Chondrocyte (in vitro differentiated cells): ENCODE results near the gene GLTP. TPM values are rescaled to one million over a fixed set of nuclear protein-coding genes. Genes with fewer than 3 reads are reported as not detected.

ENCODE experiments used
- DNase-seq: peaks from one replicate; pipeline ENCODE4 v3.0.0; 2021; ENCODE audit warnings: mixed read lengths, low spot score
- H3K27ac Mint-ChIP-seq: one replicate; pipeline ENCODE4 v1.8.0; 2021; ENCODE audit warnings: mild to moderate bottlenecking, moderate library complexity, mixed read lengths; ENCODE audit not compliant: unreplicated experiment
- H3K27me3 Mint-ChIP-seq: 2 replicates; pipeline ENCODE4 v1.8.0; 2021; ENCODE audit warnings: low read depth, mixed read lengths
- H3K36me3 Mint-ChIP-seq: 2 replicates; pipeline ENCODE4 v1.8.0; 2021; ENCODE audit warnings: low read depth, mixed read lengths
- H3K4me1 Mint-ChIP-seq: 2 replicates; pipeline ENCODE4 v1.8.0; 2021; ENCODE audit warnings: low read depth, mild to moderate bottlenecking, mixed read lengths
- H3K4me3 Mint-ChIP-seq: one replicate; pipeline ENCODE4 v1.8.0; 2021; ENCODE audit warnings: mild to moderate bottlenecking, moderate library complexity, mixed read lengths; ENCODE audit not compliant: unreplicated experiment
- H3K9me3 Mint-ChIP-seq: 2 replicates; pipeline ENCODE4 v1.8.0; 2021; ENCODE audit warnings: low read depth, mixed read lengths
- CTCF ChIP-seq: fragments of 200-600 bp; sonication (generic); IDR thresholded peaks from 2 replicates; pipeline ENCODE4 v1.5.0; 2021; ENCODE audit warnings: antibody characterized with exemption, mild to moderate bottlenecking, moderate library complexity
- microRNA-seq: library from miRNA; unstranded; fragments of <30 nt; microRNA quantifications from one replicate; pipeline ENCODE4 v1.2.0, GENCODE V29; 2020; ENCODE audit warnings: borderline number of aligned reads
- total RNA-seq: library from RNA; stranded (reverse); gene quantifications from 3 replicates; pipeline ENCODE4 v1.2.1, GENCODE V29; 2021

GLTP gene
- total RNA-seq, 1 donor from 2014 or later = 40.7 TPM

GRCh38 chr12:109807954-109808643 is 72.2 kb downstream of the GLTP start:
- TF ChIP-seq CTCF = no peak
- no peaks in the 10 kb centered on the region for H3K4me1 Mint-ChIP-seq
- no peak for DNase-seq
- no peaks in the 10 kb centered on the region for H3K36me3 Mint-ChIP-seq
- H3K27me3 Mint-ChIP-seq = no peaks in the 10 kb centered on the region
- no peak overlapping the region for H3K27ac Mint-ChIP-seq
- no peak overlapping the region for H3K4me3 Mint-ChIP-seq
- H3K9me3 Mint-ChIP-seq = no peaks in the 10 kb centered on the region

DNA sequence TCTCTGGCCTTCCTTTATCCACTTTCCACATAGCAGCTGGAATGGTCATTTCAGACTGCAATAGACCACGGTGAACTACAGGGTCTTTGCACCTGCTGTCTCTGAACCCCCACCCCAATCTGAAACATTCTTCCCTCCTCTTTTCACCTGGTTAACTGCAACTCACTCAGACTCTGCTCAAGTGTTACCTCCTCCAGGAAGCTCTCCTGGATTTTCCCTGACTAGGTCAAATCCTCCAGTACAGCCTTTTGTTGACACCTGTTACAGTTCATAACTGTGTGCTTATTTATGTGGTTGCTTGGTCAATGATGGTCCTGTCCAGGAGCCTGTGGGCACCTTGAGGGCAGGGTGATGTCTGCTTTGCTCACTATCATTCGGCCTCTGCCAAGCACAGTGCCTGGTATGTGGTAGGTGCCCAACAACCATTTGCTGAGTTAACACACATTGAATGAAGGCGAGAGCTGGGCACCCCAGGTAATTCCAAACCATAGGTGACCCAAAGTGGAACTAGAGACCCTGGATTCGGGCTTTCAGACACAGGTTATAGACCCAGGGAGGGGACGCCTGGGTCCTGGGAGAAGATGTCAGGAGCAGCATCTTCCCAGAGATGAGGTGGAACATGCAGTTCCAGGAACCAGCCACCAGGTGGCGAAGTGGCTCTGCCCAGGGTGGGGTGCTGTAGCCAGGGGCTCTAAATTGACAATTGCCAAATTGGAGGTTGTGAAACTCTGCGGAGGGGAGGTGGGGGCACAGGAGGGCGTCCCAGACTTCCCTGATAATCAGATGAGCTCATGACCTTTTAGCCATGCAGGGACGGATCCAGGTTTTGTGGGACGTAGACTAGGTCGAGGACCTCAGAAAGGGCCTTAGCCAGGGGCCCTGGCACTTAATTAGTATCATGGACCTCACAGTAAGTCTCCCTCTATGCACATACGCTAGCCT is 75.2 kb downstream of the GLTP start:
- no peaks in the 10 kb centered on the region for H3K27me3 Mint-ChIP-seq
- TF ChIP-seq CTCF = peak; percentile 98
- H3K9me3 Mint-ChIP-seq = no peaks in the 10 kb centered on the region
- no peak overlapping the region for H3K4me3 Mint-ChIP-seq
- no peaks in the 10 kb centered on the region for H3K36me3 Mint-ChIP-seq
- no peak for DNase-seq
- H3K27ac Mint-ChIP-seq = no peak overlapping the region
- H3K4me1 Mint-ChIP-seq = no peaks in the 10 kb centered on the region

DNA sequence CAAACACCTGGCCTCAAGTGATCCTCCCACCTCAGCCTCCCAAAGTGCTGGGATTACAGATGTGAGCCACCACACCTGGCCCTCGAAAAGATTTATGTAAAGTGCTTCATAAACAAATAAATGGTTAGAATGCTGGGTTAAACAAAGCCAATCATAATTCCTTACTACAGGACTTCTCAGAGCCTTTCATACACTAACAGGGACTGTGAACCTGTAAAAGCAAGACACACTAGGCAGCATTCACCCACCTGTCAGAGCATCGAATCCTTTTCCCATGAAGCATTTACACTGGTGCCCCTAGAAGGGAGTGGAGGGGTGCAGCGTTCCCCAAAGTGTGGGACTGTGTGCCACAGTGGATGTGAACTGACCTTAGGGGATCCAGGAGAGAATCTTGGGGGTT is 76.7 kb downstream of the GLTP start:
- Mint-ChIP-seq H3K4me1 (no peaks in the 10 kb centered on the region), H3K4me3 (no peak overlapping the region), H3K36me3 (no peaks in the 10 kb centered on the region), H3K27ac (no peak overlapping the region), H3K9me3 (no peaks in the 10 kb centered on the region), H3K27me3 (no peaks in the 10 kb centered on the region)
- no peak for DNase-seq
- no peak for TF ChIP-seq CTCF

DNA sequence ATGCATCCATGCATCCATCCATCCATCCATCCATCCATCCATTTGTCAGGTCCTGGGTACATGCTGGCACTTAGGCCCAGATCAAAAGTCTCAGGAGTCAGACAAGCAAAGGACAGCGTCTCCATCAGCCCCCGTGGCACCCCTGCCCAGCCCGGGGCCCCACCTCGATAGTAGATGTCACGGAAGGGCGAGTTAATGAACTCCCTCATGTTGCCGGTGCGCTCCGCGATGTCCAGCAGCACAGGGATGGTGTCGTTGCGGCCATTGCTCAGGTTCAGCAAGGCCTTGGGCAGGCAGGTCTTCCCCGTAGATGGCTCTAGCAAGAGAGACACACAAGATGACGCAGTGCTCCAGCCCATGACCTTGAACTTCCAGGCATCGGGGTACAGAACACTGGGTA is 77.5 kb downstream of the GLTP start:
- Mint-ChIP-seq H3K4me3 (no peak overlapping the region), H3K4me1 (no peaks in the 10 kb centered on the region), H3K36me3 (no peaks in the 10 kb centered on the region), H3K9me3 (no peaks in the 10 kb centered on the region), H3K27ac (no peak overlapping the region), H3K27me3 (no peaks in the 10 kb centered on the region)
- no peak for DNase-seq
- TF ChIP-seq CTCF = no peak

Small RNAs within 50 kb of the gene (microRNA-seq; reads per million reads assigned to microRNA genes)
- not detected for gene MIR4497

Other genes with a start within 250 kb of the GLTP start
- 1.0 to 1.5 TPM (median 1.2 TPM) in 3 replicates for gene FAM222A, start 166.7 kb downstream of the GLTP start, total RNA-seq
- gene TRPV4, start 47.1 kb downstream of the GLTP start, total RNA-seq = 1.2 to 2.2 TPM (median 1.8 TPM) in 3 replicates
- gene TCHP, start 19.7 kb upstream of the GLTP start, total RNA-seq = 9.8 to 12.6 TPM (median 11.7 TPM) in 3 replicates
- 35.4 to 48.6 TPM (median 38.1 TPM) in 3 replicates for gene GIT2, start 115.8 kb upstream of the GLTP start, total RNA-seq
- 34.8 to 37.6 TPM (median 37.6 TPM) in 3 replicates for gene ANKRD13A, start 118.9 kb upstream of the GLTP start, total RNA-seq
- gene C12orf76, start 168.0 kb upstream of the GLTP start, total RNA-seq = 7.2 to 9.9 TPM (median 8.2 TPM) in 3 replicates
- gene IFT81, start 243.8 kb upstream of the GLTP start, total RNA-seq = 8.6 to 10.9 TPM (median 8.9 TPM) in 3 replicates